ENCODE measurements around the gene YY1AP1.
"Not testable (repeated sequence)": the region's sequence is repeated elsewhere in the genome, so short reads cannot be mapped to it uniquely, and the experiment has no call there.

YY1AP1 gene

DNA sequence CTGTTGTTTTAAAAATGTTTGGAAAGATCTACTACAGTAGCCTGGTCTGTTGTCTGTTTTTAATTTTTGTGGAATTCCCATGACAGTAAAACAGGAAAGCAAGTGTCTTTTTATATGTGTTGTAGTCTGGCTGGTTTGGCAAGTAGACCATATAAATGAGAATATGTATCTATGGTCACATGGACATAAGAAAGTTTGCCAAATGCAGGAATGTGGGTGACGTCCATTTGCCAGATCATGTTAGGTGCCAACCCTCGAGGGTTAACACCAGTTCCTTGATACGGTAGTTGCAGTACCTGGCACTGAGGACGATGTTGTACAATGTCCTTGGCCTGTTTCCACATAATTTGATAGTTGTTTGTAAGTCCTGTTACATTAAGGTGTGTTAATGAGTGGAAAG, 6.5 kb upstream of the YY1AP1 start:
- DNase-seq (ENCODE audit: low read depth) = no peak

GRCh38 chr1:155694167-155694566, 5.6 kb upstream of the YY1AP1 start:
- no peak for DNase-seq (ENCODE audit: low read depth)

- DNase-seq (ENCODE audit: low read depth) = no peak
Measured at GRCh38 chr1:155691992-155692528, 3.5 kb upstream of the YY1AP1 start.

DNA sequence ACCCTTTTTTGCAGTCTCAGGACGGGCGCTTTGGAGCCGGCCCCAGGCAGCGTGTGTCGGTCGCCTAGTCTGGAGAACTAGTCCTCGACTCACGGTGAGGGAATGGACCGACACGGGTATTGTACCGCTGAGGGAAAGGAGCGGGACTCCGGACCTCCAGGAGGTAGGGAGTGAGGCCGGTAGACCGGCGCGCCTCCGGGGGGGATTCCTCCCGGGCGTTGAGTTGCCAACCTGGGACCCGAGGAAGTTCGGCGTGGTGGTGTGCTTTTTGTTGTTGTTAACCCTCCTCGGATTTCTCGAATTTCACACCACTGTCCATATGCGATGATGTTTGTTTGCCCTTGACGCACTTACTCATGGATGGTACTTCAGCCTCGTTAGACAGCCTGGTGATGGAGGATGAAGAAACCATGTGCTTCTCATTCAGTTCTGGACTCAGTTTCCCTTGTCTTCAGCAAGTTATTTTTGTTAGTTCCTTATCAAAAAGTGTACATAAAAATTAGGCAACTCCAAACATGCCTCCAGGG, 570 bp upstream of the YY1AP1 start, which contains the start of gene DAP3:
Gene DAP3, plus strand, starts transcription at position 11 of the 527 bp plus-strand sequence. CDS start 20,689 bp downstream, outside the sequence.
- not testable (repeated sequence) for DNase-seq (ENCODE audit: low read depth)

GRCh38 chr1:155687705-155688323, 760 bp downstream of the YY1AP1 start:
- not testable (repeated sequence) for DNase-seq (ENCODE audit: low read depth)

DNA sequence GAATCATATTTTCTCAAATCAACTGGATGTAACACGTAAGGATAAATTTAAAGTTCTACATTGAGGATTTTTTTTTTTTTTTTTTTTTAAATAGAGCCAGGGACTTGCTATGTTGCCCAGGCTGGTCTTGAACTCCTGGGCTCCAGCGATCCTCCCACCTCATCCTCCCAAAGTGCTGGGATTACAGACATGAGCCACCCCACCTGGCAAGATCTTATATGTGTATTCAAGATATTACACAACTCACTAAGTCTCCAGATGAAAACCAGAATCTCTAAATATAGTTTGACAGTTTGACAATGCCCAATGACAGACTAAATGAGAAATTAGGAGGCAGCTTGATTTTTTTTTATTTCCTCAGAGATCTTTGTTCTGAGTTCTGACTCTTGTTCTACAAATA, 6.8 kb downstream of the YY1AP1 start:
- no peak for DNase-seq (ENCODE audit: low read depth)

DNA sequence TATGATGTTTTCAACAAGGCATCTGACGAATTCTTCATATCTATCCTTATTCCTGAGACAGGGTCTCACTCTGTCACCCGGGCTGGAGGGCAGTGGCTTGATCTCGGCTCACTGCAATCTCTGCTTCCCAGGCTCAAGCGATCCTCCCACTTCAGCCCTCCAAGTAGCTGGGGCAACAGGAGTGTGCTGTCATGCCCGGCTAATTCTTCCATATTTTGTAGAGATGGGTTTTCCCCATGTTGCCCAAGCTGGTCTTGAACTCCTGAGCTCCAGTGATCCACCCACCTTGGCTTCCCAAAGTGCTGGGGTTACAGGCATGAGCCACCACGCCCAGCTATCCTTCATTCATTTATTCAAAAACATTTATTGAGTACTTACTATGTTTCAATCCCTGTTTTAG, 8.0 kb downstream of the YY1AP1 start:
- no peak for DNase-seq (ENCODE audit: low read depth)

GRCh38 chr1:155678992-155679391, 9.6 kb downstream of the YY1AP1 start:
- not testable (repeated sequence) for DNase-seq (ENCODE audit: low read depth)

DNA sequence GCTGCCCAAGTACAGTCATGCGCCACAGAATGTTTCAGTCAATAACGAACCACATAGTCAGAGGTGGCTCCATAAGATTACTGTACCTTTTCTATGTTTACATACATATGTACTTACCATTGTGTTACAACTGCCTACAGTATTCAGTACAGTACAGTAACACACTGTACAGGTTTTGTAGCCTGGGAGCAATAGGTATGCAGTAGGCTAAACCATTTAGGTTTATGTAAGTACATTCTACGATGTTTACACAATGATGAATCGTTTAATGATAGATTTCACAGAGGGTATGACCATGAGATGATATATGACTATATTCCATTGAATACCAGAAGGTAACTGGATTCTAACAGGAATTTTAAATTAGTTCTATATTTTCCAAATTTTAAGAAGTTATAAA, 10.5 kb downstream of the YY1AP1 start:
- no peak for DNase-seq (ENCODE audit: low read depth)

DNA sequence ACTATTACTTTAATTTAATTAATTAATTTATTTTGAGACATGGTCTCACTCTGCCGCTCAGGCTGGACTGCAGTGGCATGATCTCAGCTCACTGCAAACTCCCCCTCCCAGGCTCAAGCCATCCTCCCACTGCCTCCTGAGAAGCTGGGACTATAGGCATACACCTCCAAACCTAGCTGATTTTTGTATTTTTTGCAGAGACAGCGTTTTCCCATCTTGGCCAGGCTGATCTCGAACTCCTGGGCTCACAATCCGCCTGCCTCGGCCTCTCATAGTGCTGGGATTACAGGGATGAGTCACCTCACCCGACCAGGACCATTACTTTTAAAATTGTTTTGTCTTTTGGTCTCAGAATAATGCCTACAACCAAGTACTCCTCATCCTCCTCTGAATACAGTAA, 15.6 kb downstream of the YY1AP1 start:
- DNase-seq (ENCODE audit: low read depth) = no peak

- no peak for DNase-seq (ENCODE audit: low read depth)
Measured at GRCh38 chr1:155671750-155672149, 16.8 kb downstream of the YY1AP1 start.

DNA sequence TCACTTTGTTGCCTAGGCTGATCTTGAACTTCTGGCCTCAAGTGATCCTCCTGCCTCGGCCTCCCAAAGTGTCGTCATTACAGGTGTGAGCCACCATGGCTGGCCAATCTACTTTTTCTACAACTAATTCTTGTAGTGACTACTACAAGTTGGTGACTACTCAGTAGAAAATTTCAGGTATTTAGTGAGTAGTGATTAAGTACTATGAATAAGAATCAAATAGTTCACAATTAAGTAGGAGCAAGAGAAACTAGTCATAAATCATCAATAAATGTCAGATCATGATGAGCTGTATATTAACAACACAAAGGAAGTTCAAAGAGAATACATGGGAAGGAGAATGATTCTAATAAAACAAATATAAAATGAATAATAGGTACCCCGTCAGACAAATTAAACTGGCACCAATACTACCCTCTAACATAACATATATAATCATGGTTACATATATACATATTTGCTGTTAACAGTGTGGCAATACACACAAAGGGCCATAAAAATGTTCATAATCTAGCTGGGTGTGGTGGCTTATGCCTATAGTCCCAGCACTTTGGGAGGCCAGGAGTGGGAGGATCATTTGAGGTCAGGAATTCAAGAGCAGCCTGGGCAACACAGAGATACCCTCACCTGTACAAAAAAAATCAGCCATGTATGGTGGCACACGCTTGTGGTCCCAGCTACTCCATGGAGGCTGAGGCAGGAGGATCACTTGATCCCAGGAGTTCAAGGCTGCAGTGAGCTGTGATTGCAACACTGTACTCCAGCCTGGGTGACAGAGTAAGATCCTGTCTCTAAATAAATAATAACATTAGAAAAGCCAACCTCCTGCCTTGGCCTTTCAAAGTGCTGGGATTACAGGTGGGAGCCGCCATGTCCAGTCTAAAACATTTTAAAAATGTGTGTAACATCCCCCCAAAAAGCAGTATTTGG, 19.1 kb downstream of the YY1AP1 start:
- no peak for DNase-seq (ENCODE audit: low read depth)

DNA sequence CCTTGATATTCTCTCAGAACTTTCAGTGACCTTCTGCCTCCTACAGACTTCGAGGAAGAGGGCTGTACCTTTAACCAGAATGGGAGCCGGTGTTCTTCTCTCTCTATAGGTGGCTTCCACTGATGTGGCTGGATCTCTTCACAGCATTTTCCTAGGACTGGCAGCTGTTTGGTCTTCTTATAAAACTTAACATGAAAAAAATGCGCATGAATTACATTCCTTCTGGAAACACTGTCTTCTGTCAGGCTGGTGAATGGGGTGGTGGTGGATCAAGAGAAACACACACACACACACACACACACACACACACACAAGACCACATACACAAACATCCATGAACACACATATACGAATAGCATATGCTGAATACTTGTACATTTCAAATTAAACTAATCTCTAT, 27.3 kb downstream of the YY1AP1 start:
- not testable (repeated sequence) for DNase-seq (ENCODE audit: low read depth)

- DNase-seq (ENCODE audit: low read depth) = no peak
Measured at GRCh38 chr1:155657463-155657862, 31.1 kb downstream of the YY1AP1 start.

- DNase-seq (ENCODE audit: low read depth) = no peak
Measured at GRCh38 chr1:155652951-155653350, 35.6 kb downstream of the YY1AP1 start.

GRCh38 chr1:155651861-155652661, 36.5 kb downstream of the YY1AP1 start:
- no peak for DNase-seq (ENCODE audit: low read depth)

- DNase-seq (ENCODE audit: low read depth) = no peak
Measured at GRCh38 chr1:155650231-155650757, 38.3 kb downstream of the YY1AP1 start.

- no peak for DNase-seq (ENCODE audit: low read depth)
Measured at GRCh38 chr1:155649676-155650075, 38.9 kb downstream of the YY1AP1 start.

DNA sequence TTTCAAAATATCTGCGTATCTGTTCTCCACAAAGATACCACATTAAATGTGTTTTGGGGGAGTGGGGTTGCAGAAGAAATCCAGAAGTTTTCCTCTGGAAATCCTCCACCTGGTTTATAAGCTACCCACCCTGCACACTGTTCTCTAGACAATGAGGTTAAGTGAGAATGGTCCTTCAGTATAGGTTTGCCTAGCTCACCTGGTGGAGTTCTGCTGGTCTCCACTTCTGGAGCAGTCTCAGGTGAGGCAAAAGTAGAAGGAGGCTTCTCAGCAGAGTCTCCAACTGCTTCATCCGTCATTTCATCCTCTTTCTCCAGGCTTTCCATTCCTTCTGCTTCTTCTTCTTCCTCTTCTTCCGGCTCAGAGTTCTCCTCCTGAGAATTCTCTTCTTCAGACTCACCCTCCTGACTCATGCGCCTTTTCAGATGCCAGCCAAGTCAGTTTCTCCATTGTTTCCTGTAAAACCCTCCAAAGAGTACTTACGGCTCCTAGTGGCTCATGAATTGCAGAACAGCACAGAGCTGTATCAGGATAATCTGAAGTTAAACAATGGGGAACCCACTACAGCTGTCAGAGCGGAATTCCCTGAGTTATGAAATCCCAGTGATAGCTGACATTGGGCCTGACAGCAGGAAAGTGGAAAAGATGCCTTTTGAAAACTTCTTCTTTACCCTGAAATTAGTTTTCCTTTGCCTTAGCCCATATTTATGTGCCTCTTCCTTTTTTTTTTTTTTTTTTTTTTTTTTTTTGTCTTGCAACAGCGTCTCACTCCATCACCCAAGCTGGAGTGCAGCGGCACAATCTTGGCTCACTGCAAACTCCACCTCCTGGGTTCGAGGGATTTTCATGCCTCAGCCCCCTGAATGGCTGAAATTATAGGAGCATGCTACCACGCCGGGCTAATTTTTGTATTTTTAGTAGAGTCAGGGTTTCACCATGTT, 40.1 kb downstream of the YY1AP1 start:
- no peak for DNase-seq (ENCODE audit: low read depth)

- DNase-seq (ENCODE audit: low read depth) = no peak
Measured at GRCh38 chr1:155646307-155646706, 42.3 kb downstream of the YY1AP1 start.

- DNase-seq (ENCODE audit: low read depth) = no peak
Measured at GRCh38 chr1:155645648-155646047, 42.9 kb downstream of the YY1AP1 start.
